ENCODE results near the gene MAST4.

The MAST4 gene

DNA sequence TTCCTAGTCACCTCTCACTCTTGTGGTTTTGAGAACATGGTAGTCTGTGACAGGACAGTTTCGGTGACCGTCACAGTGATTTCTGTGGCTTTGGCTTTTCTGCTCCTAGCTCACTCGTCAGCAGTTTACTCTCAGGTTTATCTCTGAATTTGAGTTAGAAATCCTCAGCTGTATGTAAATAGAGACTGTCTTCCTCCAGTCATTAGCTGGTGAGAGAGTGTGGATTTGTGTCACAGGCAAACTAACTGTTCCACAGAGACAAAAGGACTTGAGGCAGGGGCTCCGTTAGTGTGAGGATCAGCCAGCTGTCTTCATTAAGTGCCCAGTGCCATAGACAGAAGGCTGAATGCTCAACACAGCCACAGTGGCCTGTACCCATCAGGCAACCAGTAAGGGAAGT is 469.0 kb downstream of the MAST4 start:
- H3K9me3 ChIP-seq (ENCODE audit: low read length), result no peaks in the 10 kb centered on the region
- no peak overlapping the region for H3K27ac ChIP-seq (ENCODE audit: low read depth, low read length)
- no peaks in the 10 kb centered on the region for H3K36me3 ChIP-seq (ENCODE audit: insufficient read depth, low read length)
- H3K9ac ChIP-seq (ENCODE audit: low read length), result no peak overlapping the region
- no peak overlapping the region for H3K4me3 ChIP-seq (ENCODE audit: low read depth in 1 of 2, low read length in 2 of 2)
- no peaks in the 10 kb centered on the region for H3K27me3 ChIP-seq (ENCODE audit: control insufficient read depth in 1 of 2, insufficient read depth in 2 of 2, low read length in 2 of 2)
- no peaks in the 10 kb centered on the region for H3K4me1 ChIP-seq (ENCODE audit: insufficient read depth, low read length)

DNA sequence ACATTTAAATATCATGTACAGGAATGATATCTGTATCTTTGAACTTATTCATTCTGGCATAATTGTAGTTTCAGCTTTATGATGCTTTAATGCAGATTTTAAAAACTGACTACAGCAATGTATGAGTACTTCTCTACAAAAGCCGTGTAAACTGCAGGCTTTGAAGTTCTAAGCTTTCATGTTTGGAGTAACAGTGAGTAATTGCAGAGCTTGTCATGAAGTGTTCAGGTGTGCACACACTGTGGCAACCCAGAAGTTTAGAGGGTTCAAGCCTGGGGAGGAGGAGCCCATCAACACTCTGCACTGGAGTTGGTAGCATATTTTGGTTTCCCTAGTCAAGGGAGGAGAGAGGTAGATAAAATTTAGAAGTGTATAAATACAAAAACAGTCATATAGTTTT is 469.5 kb downstream of the MAST4 start:
- Histone ChIP-seq H3K9me3 (ENCODE audit: low read length) (no peaks in the 10 kb centered on the region), H3K27ac (ENCODE audit: low read depth, low read length) (no peak overlapping the region), H3K4me3 (ENCODE audit: low read depth in 1 of 2, low read length in 2 of 2) (no peak overlapping the region), H3K4me1 (ENCODE audit: insufficient read depth, low read length) (no peaks in the 10 kb centered on the region), H3K27me3 (ENCODE audit: control insufficient read depth in 1 of 2, insufficient read depth in 2 of 2, low read length in 2 of 2) (no peaks in the 10 kb centered on the region), H3K9ac (ENCODE audit: low read length) (no peak overlapping the region), H3K36me3 (ENCODE audit: insufficient read depth, low read length) (no peaks in the 10 kb centered on the region)

DNA sequence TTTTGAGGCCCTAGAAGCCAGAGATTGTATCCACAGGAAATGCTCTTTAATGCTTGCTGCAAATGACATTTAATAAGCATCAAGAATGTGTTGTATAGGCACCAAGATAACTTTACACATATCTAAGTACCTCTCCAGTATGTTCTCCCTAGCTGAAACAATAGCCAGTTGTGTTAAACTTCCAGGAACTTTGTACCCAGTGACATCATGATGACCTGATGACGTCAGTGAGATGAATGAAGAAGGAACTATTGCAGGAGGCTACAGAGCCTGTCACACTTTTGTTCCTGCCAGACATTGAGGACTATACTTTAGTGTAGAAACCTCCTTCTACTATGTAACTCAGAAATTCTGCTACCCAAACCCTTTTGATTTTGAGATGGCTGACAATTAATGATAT is 470.6 kb downstream of the MAST4 start:
- no peaks in the 10 kb centered on the region for H3K36me3 ChIP-seq (ENCODE audit: insufficient read depth, low read length)
- no peak overlapping the region for H3K27ac ChIP-seq (ENCODE audit: low read depth, low read length)
- H3K9ac ChIP-seq (ENCODE audit: low read length), result no peak overlapping the region
- no peaks in the 10 kb centered on the region for H3K9me3 ChIP-seq (ENCODE audit: low read length)
- H3K27me3 ChIP-seq (ENCODE audit: control insufficient read depth in 1 of 2, insufficient read depth in 2 of 2, low read length in 2 of 2), result no peaks in the 10 kb centered on the region
- no peaks in the 10 kb centered on the region for H3K4me1 ChIP-seq (ENCODE audit: insufficient read depth, low read length)
- no peak overlapping the region for H3K4me3 ChIP-seq (ENCODE audit: low read depth in 1 of 2, low read length in 2 of 2)

DNA sequence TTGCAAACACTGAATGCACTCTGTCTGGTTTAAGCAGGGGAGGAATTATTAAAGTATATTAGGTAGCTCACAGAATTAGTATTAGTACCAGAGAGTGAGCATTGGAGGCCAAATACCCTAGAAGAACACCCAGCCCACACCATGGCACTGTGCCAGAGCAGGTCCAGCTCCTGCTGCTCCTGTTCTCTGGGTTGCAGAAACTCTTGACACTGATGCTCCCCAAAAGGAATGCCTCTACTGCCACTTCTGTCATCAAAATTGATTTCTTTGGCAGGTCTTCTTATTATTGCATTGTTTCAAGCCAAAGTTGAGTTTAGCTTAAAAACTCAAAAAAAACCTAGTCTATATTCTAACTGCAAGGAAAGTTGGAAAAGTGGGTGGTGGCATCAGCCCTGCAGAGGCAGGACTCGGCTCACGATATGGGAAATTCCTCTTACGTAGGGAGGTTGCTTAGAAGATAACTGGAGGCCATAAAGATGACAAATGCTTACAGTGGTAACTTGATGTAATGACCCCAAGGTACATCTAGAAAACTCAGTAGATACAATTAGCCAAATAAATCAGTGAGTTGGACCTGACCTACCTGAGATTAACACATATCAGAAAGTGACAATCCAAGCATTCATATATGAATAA is 477.0 kb downstream of the MAST4 start:
- H3K27ac ChIP-seq (ENCODE audit: low read depth, low read length), result no peak overlapping the region
- H3K36me3 ChIP-seq (ENCODE audit: insufficient read depth, low read length), result no peaks in the 10 kb centered on the region
- H3K9me3 ChIP-seq (ENCODE audit: low read length), result no peaks in the 10 kb centered on the region
- H3K27me3 ChIP-seq (ENCODE audit: control insufficient read depth in 1 of 2, insufficient read depth in 2 of 2, low read length in 2 of 2), result no peaks in the 10 kb centered on the region
- no peak overlapping the region for H3K4me3 ChIP-seq (ENCODE audit: low read depth in 1 of 2, low read length in 2 of 2)
- no peaks in the 10 kb centered on the region for H3K4me1 ChIP-seq (ENCODE audit: insufficient read depth, low read length)
- no peak overlapping the region for H3K9ac ChIP-seq (ENCODE audit: low read length)

DNA sequence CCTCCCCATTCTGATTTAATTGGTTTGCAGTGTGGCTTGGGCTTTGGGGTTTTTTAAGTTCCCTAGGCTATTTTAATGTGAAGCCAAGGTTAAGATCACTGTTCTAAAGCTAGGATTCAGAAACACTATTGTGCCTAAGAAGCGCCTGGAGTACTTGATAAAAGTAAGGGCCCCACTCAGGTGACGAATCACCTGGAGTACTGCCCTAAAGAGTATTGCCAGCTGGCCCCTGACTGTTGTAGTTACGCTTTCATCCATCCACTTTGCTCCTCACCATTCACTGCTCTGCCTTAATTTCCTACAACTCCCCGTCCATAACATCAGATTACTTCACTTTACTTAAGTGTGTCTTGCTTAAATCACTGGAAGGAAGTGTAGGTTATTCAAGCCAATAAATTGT is 481.1 kb downstream of the MAST4 start:
- Histone ChIP-seq H3K9ac (ENCODE audit: low read length) (no peak overlapping the region), H3K27ac (ENCODE audit: low read depth, low read length) (no peak overlapping the region), H3K9me3 (ENCODE audit: low read length) (no peaks in the 10 kb centered on the region), H3K4me1 (ENCODE audit: insufficient read depth, low read length) (no peaks in the 10 kb centered on the region), H3K36me3 (ENCODE audit: insufficient read depth, low read length) (no peaks in the 10 kb centered on the region), H3K27me3 (ENCODE audit: control insufficient read depth in 1 of 2, insufficient read depth in 2 of 2, low read length in 2 of 2) (no peaks in the 10 kb centered on the region), H3K4me3 (ENCODE audit: low read depth in 1 of 2, low read length in 2 of 2) (no peak overlapping the region)

DNA sequence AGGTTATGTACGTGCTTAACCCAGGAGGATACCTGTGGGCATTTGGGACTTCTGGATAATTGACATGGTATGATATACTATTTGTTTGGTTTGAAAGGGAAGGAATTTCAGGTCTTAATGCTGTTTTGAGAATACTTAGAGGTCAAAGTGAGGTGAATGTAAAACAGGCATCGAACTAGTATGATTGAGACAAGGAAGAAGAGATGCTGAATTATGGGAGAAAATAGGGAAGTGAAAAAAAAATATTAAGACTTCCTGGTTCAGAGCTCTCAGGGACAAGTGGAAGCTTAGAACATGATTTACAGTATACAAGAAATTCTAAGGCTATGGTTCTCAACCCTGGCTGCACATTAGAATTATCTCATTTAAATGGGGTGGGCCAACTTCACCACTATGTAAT is 485.1 kb downstream of the MAST4 start:
- Histone ChIP-seq H3K27me3 (ENCODE audit: control insufficient read depth in 1 of 2, insufficient read depth in 2 of 2, low read length in 2 of 2) (no peaks in the 10 kb centered on the region), H3K4me3 (ENCODE audit: low read depth in 1 of 2, low read length in 2 of 2) (no peak overlapping the region), H3K36me3 (ENCODE audit: insufficient read depth, low read length) (no peaks in the 10 kb centered on the region), H3K4me1 (ENCODE audit: insufficient read depth, low read length) (no peaks in the 10 kb centered on the region), H3K9me3 (ENCODE audit: low read length) (no peaks in the 10 kb centered on the region), H3K9ac (ENCODE audit: low read length) (no peak overlapping the region), H3K27ac (ENCODE audit: low read depth, low read length) (no peak overlapping the region)

DNA sequence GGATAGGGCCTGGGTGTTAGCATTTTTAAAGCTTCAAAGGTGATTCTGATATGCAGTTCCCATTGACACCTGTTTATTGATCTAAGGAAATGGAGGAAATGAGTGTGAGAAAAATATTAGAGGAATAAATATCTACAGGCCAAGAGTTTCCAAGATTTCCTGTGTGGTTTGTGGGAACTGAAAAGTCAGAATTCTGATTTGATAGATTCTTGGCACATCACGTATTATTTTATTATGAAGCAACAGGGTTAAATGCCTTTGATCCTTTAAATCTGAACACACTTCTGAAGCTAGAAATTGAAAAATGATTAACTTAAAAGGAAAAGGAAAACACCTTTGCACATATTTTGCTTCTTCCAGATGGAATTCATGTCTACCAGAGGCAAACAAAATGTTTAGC is 486.7 kb downstream of the MAST4 start:
- Histone ChIP-seq H3K4me3 (ENCODE audit: low read depth in 1 of 2, low read length in 2 of 2) (no peak overlapping the region), H3K9me3 (ENCODE audit: low read length) (no peaks in the 10 kb centered on the region), H3K27me3 (ENCODE audit: control insufficient read depth in 1 of 2, insufficient read depth in 2 of 2, low read length in 2 of 2) (no peaks in the 10 kb centered on the region), H3K36me3 (ENCODE audit: insufficient read depth, low read length) (no peaks in the 10 kb centered on the region), H3K9ac (ENCODE audit: low read length) (no peak overlapping the region), H3K4me1 (ENCODE audit: insufficient read depth, low read length) (no peaks in the 10 kb centered on the region), H3K27ac (ENCODE audit: low read depth, low read length) (no peak overlapping the region)

DNA sequence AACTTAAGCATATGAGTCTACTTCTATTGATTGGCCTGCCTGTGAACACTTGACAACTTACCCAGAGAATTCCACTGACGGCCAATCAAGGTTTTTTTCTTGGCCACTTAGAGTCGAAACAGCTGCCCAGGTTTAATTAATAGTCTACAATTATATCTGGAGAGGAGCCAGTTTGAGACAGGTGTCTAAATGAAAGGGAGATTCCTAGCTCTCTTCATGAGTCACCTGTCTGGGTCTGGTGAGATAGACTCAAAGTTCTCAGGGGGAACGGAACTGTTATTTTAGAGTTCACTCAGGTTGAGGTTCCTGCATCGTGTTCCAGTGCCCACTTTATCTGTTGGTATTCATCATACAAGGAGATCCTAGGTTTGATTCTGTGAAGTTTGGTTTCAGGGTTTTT is 489.4 kb downstream of the MAST4 start:
- H3K4me1 ChIP-seq (ENCODE audit: insufficient read depth, low read length), result peaks cover 7% of the 10 kb centered on the region
- H3K9me3 ChIP-seq (ENCODE audit: low read length), result no peaks in the 10 kb centered on the region
- H3K27ac ChIP-seq (ENCODE audit: low read depth, low read length), result no peak overlapping the region
- H3K4me3 ChIP-seq (ENCODE audit: low read depth in 1 of 2, low read length in 2 of 2), result no peak overlapping the region
- H3K36me3 ChIP-seq (ENCODE audit: insufficient read depth, low read length), result peaks cover 2% of the 10 kb centered on the region
- H3K9ac ChIP-seq (ENCODE audit: low read length), result no peak overlapping the region
- no peaks in the 10 kb centered on the region for H3K27me3 ChIP-seq (ENCODE audit: control insufficient read depth in 1 of 2, insufficient read depth in 2 of 2, low read length in 2 of 2)

DNA sequence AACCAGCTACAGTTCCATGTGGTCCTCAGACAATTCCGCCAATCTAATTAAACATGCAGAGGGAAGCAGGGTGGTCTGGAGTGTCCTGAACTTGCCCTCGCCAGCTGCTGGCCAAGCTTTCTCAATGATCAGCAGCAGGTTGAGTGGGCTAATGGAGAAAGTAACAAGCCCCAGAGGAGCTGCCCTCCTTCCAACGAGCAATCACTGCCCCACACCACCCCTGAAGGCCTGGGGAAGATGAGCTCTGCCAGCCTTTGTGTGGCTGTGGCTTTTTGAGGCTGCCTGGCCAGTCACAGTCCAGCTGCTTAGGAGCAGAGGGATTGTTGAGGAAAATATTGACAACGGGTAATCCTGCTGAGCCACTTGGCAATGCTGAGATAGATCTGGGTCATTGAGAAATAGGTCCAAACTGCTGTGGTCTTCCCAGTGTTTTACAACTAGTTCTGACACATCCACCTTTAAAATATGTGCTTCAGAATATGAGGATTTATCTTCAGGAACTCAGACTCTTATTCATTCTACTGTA is 493.1 kb downstream of the MAST4 start:
- Histone ChIP-seq H3K9me3 (ENCODE audit: low read length) (no peaks in the 10 kb centered on the region), H3K27ac (ENCODE audit: low read depth, low read length) (peak overlapping the region; percentile 27), H3K4me3 (ENCODE audit: low read depth in 1 of 2, low read length in 2 of 2) (no peak overlapping the region), H3K9ac (ENCODE audit: low read length) (no peak overlapping the region), H3K36me3 (ENCODE audit: insufficient read depth, low read length) (peaks cover 7% of the 10 kb centered on the region), H3K27me3 (ENCODE audit: control insufficient read depth in 1 of 2, insufficient read depth in 2 of 2, low read length in 2 of 2) (no peaks in the 10 kb centered on the region), H3K4me1 (ENCODE audit: insufficient read depth, low read length) (peaks cover 31% of the 10 kb centered on the region)

DNA sequence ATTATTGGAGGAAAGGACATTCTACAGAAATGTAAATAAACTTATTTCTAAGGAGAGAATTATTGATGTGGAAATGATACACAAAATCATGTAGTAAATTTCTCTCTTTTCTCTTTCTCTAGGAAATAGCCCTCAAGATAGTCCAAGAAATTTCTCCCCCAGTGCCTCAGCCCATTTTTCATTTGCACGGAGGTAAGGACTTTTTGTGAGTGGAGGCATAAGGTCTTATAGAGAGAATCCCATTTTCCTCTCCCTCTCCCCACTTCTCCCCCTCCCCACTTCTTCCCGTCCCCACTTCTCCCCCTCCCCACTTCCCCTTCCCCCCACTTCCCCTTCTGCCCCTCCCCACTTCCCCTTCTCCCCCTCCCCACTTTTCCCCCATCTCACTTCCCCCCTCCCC is 493.8 kb downstream of the MAST4 start:
- H3K4me3 ChIP-seq (ENCODE audit: low read depth in 1 of 2, low read length in 2 of 2), result no peak overlapping the region
- H3K27me3 ChIP-seq (ENCODE audit: control insufficient read depth in 1 of 2, insufficient read depth in 2 of 2, low read length in 2 of 2), result no peaks in the 10 kb centered on the region
- H3K4me1 ChIP-seq (ENCODE audit: insufficient read depth, low read length), result peaks cover 39% of the 10 kb centered on the region
- no peaks in the 10 kb centered on the region for H3K9me3 ChIP-seq (ENCODE audit: low read length)
- H3K36me3 ChIP-seq (ENCODE audit: insufficient read depth, low read length), result peaks cover 7% of the 10 kb centered on the region
- no peak overlapping the region for H3K9ac ChIP-seq (ENCODE audit: low read length)
- H3K27ac ChIP-seq (ENCODE audit: low read depth, low read length), result no peak overlapping the region

DNA sequence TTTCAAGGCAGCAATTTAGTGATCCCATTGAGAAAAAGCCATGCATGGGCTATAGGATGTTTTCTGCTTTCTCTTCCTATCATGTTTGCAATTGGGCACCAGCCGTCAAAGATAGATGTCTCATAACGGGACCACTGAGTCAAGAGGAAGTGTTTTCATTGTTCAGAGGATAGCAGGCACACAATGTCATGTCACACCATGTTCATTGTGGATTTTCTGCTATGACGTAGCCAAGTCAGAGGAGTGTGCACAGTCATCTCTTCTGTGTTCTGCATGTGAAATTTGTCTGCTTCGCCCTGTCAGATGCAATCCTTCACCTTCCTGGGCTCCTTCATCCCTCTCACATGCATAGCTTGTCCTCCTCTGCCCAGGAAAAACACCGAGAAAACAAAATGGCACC is 494.4 kb downstream of the MAST4 start:
- Histone ChIP-seq H3K4me1 (ENCODE audit: insufficient read depth, low read length) (peaks cover 44% of the 10 kb centered on the region), H3K9me3 (ENCODE audit: low read length) (no peaks in the 10 kb centered on the region), H3K4me3 (ENCODE audit: low read depth in 1 of 2, low read length in 2 of 2) (no peak overlapping the region), H3K27ac (ENCODE audit: low read depth, low read length) (no peak overlapping the region), H3K9ac (ENCODE audit: low read length) (no peak overlapping the region), H3K36me3 (ENCODE audit: insufficient read depth, low read length) (peaks cover 7% of the 10 kb centered on the region), H3K27me3 (ENCODE audit: control insufficient read depth in 1 of 2, insufficient read depth in 2 of 2, low read length in 2 of 2) (no peaks in the 10 kb centered on the region)

DNA sequence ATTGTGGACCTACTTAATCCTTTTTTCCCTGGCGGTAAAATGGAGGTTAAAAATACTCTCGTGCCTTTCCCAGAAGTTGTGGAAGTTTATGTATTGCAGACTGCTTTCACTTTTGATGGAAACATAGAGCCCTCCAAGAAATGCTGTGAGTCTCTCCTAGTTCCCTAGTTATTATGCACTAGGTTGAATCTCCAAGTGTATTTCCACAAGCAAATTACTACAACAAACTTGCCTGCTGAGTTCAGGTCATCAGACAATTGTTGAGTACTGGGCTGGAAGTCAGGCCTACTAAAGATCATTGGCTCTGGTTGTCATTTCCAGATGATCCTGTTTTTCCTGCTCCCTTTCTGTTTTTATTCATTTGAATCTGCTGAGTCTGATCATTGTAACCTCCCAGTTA is 496.3 kb downstream of the MAST4 start:
- no peak overlapping the region for H3K4me3 ChIP-seq (ENCODE audit: low read depth in 1 of 2, low read length in 2 of 2)

More for the DNA sequence above, 496.3 kb downstream of the MAST4 start:
- H3K9ac ChIP-seq (ENCODE audit: low read length), result no peak overlapping the region
- H3K36me3 ChIP-seq (ENCODE audit: insufficient read depth, low read length), result peaks cover 7% of the 10 kb centered on the region
- H3K27ac ChIP-seq (ENCODE audit: low read depth, low read length), result peak overlapping the region; percentile 41
- no peaks in the 10 kb centered on the region for H3K27me3 ChIP-seq (ENCODE audit: control insufficient read depth in 1 of 2, insufficient read depth in 2 of 2, low read length in 2 of 2)
- H3K4me1 ChIP-seq (ENCODE audit: insufficient read depth, low read length), result peaks cover 54% of the 10 kb centered on the region
- no peaks in the 10 kb centered on the region for H3K9me3 ChIP-seq (ENCODE audit: low read length)
